ENCODE measurements around the gene EFNB1. TPM values are rescaled to one million over a fixed set of nuclear protein-coding genes. Genes with fewer than 3 reads are reported as not detected.
A peak's percentile ranks its signal among the peaks of the same experiment; 100 is the strongest.
"Not testable (repeated sequence)": the region's sequence is repeated elsewhere in the genome, so short reads cannot be mapped to it uniquely, and the experiment has no call there.

The EFNB1 gene
- total RNA-seq, 4 donors from 2014 or later, result 17.5 to 36.0 (median 28.5) TPM

GRCh38 chrX:68794461-68794860 is 34.4 kb upstream of the EFNB1 start:
- H3K9me3 ChIP-seq, result no peaks in the 10 kb centered on the region
- no peak overlapping the region for H3K4me3 ChIP-seq
- WGBS, 2 donors (ENCODE audit: low coverage in 1 of 2), result 29% methylated on average over 2 of the region's 4 CpGs; no CpG with 5 or more reads in 1 of the 2 donors
- no peak for TF ChIP-seq POLR2AphosphoS5 (IDR thresholded peaks at IDR 0.05)
- TF ChIP-seq EP300 (IDR thresholded peaks at IDR 0.05), result no peak
- no peak for TF ChIP-seq CTCF (IDR thresholded peaks at IDR 0.05)
- TF ChIP-seq POLR2A (IDR thresholded peaks at IDR 0.05), result no peak
- H3K4me1 ChIP-seq, result no peaks in the 10 kb centered on the region
- no peak for ATAC-seq
- H3K36me3 ChIP-seq, result no peaks in the 10 kb centered on the region
- H3K27me3 ChIP-seq, result no peaks in the 10 kb centered on the region
- no peak overlapping the region for H3K27ac ChIP-seq

GRCh38 chrX:68795741-68796140 is 33.1 kb upstream of the EFNB1 start:
- WGBS, 2 donors (ENCODE audit: low coverage in 1 of 2), result 57% methylated on average over 1 of the region's 3 CpGs; no CpG with 5 or more reads in 1 of the 2 donors
- H3K36me3 ChIP-seq, result no peaks in the 10 kb centered on the region
- H3K4me3 ChIP-seq, result no peak overlapping the region
- ATAC-seq, result no peak
- no peaks in the 10 kb centered on the region for H3K4me1 ChIP-seq
- no peaks in the 10 kb centered on the region for H3K27me3 ChIP-seq
- TF ChIP-seq CTCF (IDR thresholded peaks at IDR 0.05) (no peak), EP300 (IDR thresholded peaks at IDR 0.05) (no peak), POLR2AphosphoS5 (IDR thresholded peaks at IDR 0.05) (no peak), POLR2A (IDR thresholded peaks at IDR 0.05) (no peak)
- no peaks in the 10 kb centered on the region for H3K9me3 ChIP-seq
- H3K27ac ChIP-seq, result no peak overlapping the region

- not testable (repeated sequence) for H3K27me3 ChIP-seq, H3K4me3 ChIP-seq, H3K9me3 ChIP-seq, H3K27ac ChIP-seq, H3K4me1 ChIP-seq, H3K36me3 ChIP-seq, ATAC-seq
These were observed 30.4 kb upstream of the EFNB1 start for GRCh38 chrX:68798400-68798799.

GRCh38 chrX:68801737-68802290 is 27.0 kb upstream of the EFNB1 start:
- no peak for TF ChIP-seq EP300 (IDR thresholded peaks at IDR 0.05)
- no peak for TF ChIP-seq POLR2AphosphoS5 (IDR thresholded peaks at IDR 0.05)
- no peak for TF ChIP-seq POLR2A (IDR thresholded peaks at IDR 0.05)
- no peak for TF ChIP-seq CTCF (IDR thresholded peaks at IDR 0.05)
- ATAC-seq, result no peak
- H3K4me3 ChIP-seq, result no peak overlapping the region
- no peaks in the 10 kb centered on the region for H3K9me3 ChIP-seq
- H3K4me1 ChIP-seq, result no peaks in the 10 kb centered on the region
- no peak overlapping the region for H3K27ac ChIP-seq
- no peaks in the 10 kb centered on the region for H3K36me3 ChIP-seq
- WGBS, 2 donors (ENCODE audit: low coverage in 1 of 2), result 78% methylated on average over 1 of the region's 4 CpGs; no CpG with 5 or more reads in 1 of the 2 donors
- H3K27me3 ChIP-seq, result no peaks in the 10 kb centered on the region

- H3K4me1 ChIP-seq, result no peaks in the 10 kb centered on the region
- no peaks in the 10 kb centered on the region for H3K36me3 ChIP-seq
- no peaks in the 10 kb centered on the region for H3K27me3 ChIP-seq
- no peak overlapping the region for H3K27ac ChIP-seq
- ATAC-seq, result peak; percentile 31
- TF ChIP-seq CTCF (IDR thresholded peaks at IDR 0.05) (peak; percentile 18 to 65 (median 38)), POLR2AphosphoS5 (IDR thresholded peaks at IDR 0.05) (no peak)
- no peak overlapping the region for H3K4me3 ChIP-seq
- no peaks in the 10 kb centered on the region for H3K9me3 ChIP-seq
- WGBS, 2 donors (ENCODE audit: low coverage in 1 of 2), result 32 to 35% methylated on average over 3 of the region's 3 CpGs
These were observed 21.0 kb upstream of the EFNB1 start for GRCh38 chrX:68807818-68808217.

All from gastroesophageal sphincter (tissue), 4 donors.